ENCODE measurements around the gene SLC41A2.

Gene SLC41A2

GRCh38 chr12:104928036-104928745 lies 29.9 kb downstream of the SLC41A2 start:
- H3K27me3 Mint-ChIP-seq: no peaks in the 10 kb centered on the region
- peaks cover 19% of the 10 kb centered on the region for H3K4me1 Mint-ChIP-seq (ENCODE audit: low read depth)
- H3K27ac Mint-ChIP-seq: no peak overlapping the region
- no peaks in the 10 kb centered on the region for H3K9me3 Mint-ChIP-seq (ENCODE audit: low read depth)
- no peaks in the 10 kb centered on the region for H3K36me3 Mint-ChIP-seq
- no peak overlapping the region for H3K4me3 Mint-ChIP-seq

- Mint-ChIP-seq H3K9me3 (ENCODE audit: low read depth) (peaks cover 9% of the 10 kb centered on the region), H3K27me3 (no peaks in the 10 kb centered on the region), H3K4me1 (ENCODE audit: low read depth) (peaks cover 10% of the 10 kb centered on the region), H3K4me3 (no peak overlapping the region), H3K36me3 (peaks cover 8% of the 10 kb centered on the region), H3K27ac (no peak overlapping the region)
These were observed 32.6 kb downstream of the SLC41A2 start for GRCh38 chr12:104925501-104925900.

- H3K36me3 Mint-ChIP-seq: peaks cover 8% of the 10 kb centered on the region
- H3K4me3 Mint-ChIP-seq: no peak overlapping the region
- no peak overlapping the region for H3K27ac Mint-ChIP-seq
- peaks cover 13% of the 10 kb centered on the region for H3K9me3 Mint-ChIP-seq (ENCODE audit: low read depth)
- H3K27me3 Mint-ChIP-seq: no peaks in the 10 kb centered on the region
- no peaks in the 10 kb centered on the region for H3K4me1 Mint-ChIP-seq (ENCODE audit: low read depth)
These were observed 36.8 kb downstream of the SLC41A2 start for GRCh38 chr12:104921340-104921739.

- H3K27me3 Mint-ChIP-seq: no peaks in the 10 kb centered on the region
- no peaks in the 10 kb centered on the region for H3K9me3 Mint-ChIP-seq (ENCODE audit: low read depth)
- H3K36me3 Mint-ChIP-seq: peaks cover 3% of the 10 kb centered on the region
- no peak overlapping the region for H3K27ac Mint-ChIP-seq
- H3K4me1 Mint-ChIP-seq (ENCODE audit: low read depth): no peaks in the 10 kb centered on the region
- H3K4me3 Mint-ChIP-seq: no peak overlapping the region
These were observed 46.1 kb downstream of the SLC41A2 start for GRCh38 chr12:104911942-104912341.

- Mint-ChIP-seq H3K4me3 (no peak overlapping the region), H3K9me3 (ENCODE audit: low read depth) (no peaks in the 10 kb centered on the region), H3K27me3 (no peaks in the 10 kb centered on the region), H3K36me3 (peaks cover 5% of the 10 kb centered on the region), H3K27ac (no peak overlapping the region), H3K4me1 (ENCODE audit: low read depth) (no peaks in the 10 kb centered on the region)
These were observed 47.8 kb downstream of the SLC41A2 start for GRCh38 chr12:104910196-104910840.

GRCh38 chr12:104909761-104910160 lies 48.3 kb downstream of the SLC41A2 start:
- H3K27me3 Mint-ChIP-seq: no peaks in the 10 kb centered on the region
- H3K9me3 Mint-ChIP-seq (ENCODE audit: low read depth): no peaks in the 10 kb centered on the region
- H3K4me3 Mint-ChIP-seq: no peak overlapping the region
- H3K4me1 Mint-ChIP-seq (ENCODE audit: low read depth): no peaks in the 10 kb centered on the region
- no peak overlapping the region for H3K27ac Mint-ChIP-seq
- peaks cover 5% of the 10 kb centered on the region for H3K36me3 Mint-ChIP-seq

Measured in activated naive CD8-positive, alpha-beta T cell (primary cell).